ENCODE data around the gene LMAN2. TPM values are rescaled to one million over a fixed set of nuclear protein-coding genes. Genes with fewer than 3 reads are reported as not detected.

The LMAN2 gene
- total RNA-seq, 1 donor from 2014 or later, result 60.0 TPM

GRCh38 chr5:177293819-177294581 is 57.5 kb downstream of the LMAN2 start:
- H3K9me3 ChIP-seq (replicated peaks), result no peaks in the 10 kb centered on the region
- no peak for TF ChIP-seq CTCF (IDR thresholded peaks at IDR 0.05; ENCODE audit: borderline replicate concordance)
- DNase-seq, result no peak
- intact Hi-C loops (cut with micrococcal nuclease), result no loop called here
- peaks cover 36% of the 10 kb centered on the region for H3K4me1 ChIP-seq
- H3K36me3 ChIP-seq, result peaks cover 74% of the 10 kb centered on the region
- no peak overlapping the region for H3K27ac ChIP-seq (replicated peaks)
- H3K4me3 ChIP-seq, result no peak overlapping the region
- no peaks in the 10 kb centered on the region for H3K27me3 ChIP-seq (ENCODE audit: low read depth)

GRCh38 chr5:177291735-177292134 is 59.7 kb downstream of the LMAN2 start:
- H3K9me3 ChIP-seq (replicated peaks), result no peaks in the 10 kb centered on the region
- H3K4me1 ChIP-seq, result peaks cover 30% of the 10 kb centered on the region
- H3K27me3 ChIP-seq (ENCODE audit: low read depth), result no peaks in the 10 kb centered on the region
- TF ChIP-seq CTCF (IDR thresholded peaks at IDR 0.05; ENCODE audit: borderline replicate concordance), result no peak
- peaks cover 90% of the 10 kb centered on the region for H3K36me3 ChIP-seq
- no peak overlapping the region for H3K27ac ChIP-seq (replicated peaks)
- intact Hi-C loops (cut with micrococcal nuclease), result no loop called here
- DNase-seq, result no peak
- no peak overlapping the region for H3K4me3 ChIP-seq

- peaks cover 23% of the 10 kb centered on the region for H3K4me1 ChIP-seq
- no peak overlapping the region for H3K4me3 ChIP-seq
- no peaks in the 10 kb centered on the region for H3K9me3 ChIP-seq (replicated peaks)
- H3K27me3 ChIP-seq (ENCODE audit: low read depth), result no peaks in the 10 kb centered on the region
- TF ChIP-seq CTCF (IDR thresholded peaks at IDR 0.05; ENCODE audit: borderline replicate concordance), result no peak
- no peak overlapping the region for H3K27ac ChIP-seq (replicated peaks)
- DNase-seq, result no peak
- peaks cover 94% of the 10 kb centered on the region for H3K36me3 ChIP-seq
- intact Hi-C loops (cut with micrococcal nuclease), result no loop called here
Measured at GRCh38 chr5:177290816-177291596, 60.5 kb downstream of the LMAN2 start.

DNA sequence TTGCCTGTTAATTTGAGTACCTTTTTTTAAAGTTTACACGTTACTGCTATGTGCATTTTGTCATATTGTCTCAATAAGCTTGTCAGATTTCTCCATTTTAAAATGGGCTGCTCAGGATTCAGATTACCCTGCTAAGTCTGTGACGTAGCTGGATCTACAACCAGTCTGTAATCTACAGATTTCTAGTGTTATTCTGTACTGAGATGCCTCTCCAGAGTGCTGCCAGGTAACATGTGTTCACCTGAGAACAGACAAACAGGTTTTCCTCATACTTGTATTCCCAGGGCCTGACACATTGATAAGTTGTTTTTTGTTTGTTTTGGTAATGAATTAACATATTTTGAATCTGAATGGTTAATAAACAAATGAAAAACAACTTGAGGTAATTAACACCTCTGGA is 63.3 kb downstream of the LMAN2 start:
- no peak for TF ChIP-seq CTCF (IDR thresholded peaks at IDR 0.05; ENCODE audit: borderline replicate concordance)
- Histone ChIP-seq H3K27ac (replicated peaks) (no peak overlapping the region), H3K9me3 (replicated peaks) (no peaks in the 10 kb centered on the region), H3K36me3 (peaks cover 89% of the 10 kb centered on the region), H3K4me3 (no peak overlapping the region), H3K4me1 (no peaks in the 10 kb centered on the region), H3K27me3 (ENCODE audit: low read depth) (no peaks in the 10 kb centered on the region)
- no peak for DNase-seq
- intact Hi-C loops (cut with micrococcal nuclease), result no loop called here

Other genes starting within 250 kb of the LMAN2 start
- 40.8 TPM for gene NSD1, start 217.9 kb downstream of the LMAN2 start, total RNA-seq
- 25.3 TPM for gene RAB24, start 47.9 kb downstream of the LMAN2 start, total RNA-seq
- gene PRELID1, start 47.9 kb downstream of the LMAN2 start, total RNA-seq, result 40.0 TPM
- 2.3 TPM for gene MXD3, start 39.8 kb downstream of the LMAN2 start, total RNA-seq
- 4.6 TPM for gene RGS14, start 6.3 kb upstream of the LMAN2 start, total RNA-seq
- gene SLC34A1, start 32.8 kb upstream of the LMAN2 start, total RNA-seq, result not detected
- gene PFN3, start 49.0 kb upstream of the LMAN2 start, total RNA-seq, result not detected
- gene F12, start 57.9 kb upstream of the LMAN2 start, total RNA-seq, result not detected
- 15.6 TPM for gene GRK6, start 75.0 kb upstream of the LMAN2 start, total RNA-seq
- 2.1 TPM for gene PRR7, start 95.1 kb upstream of the LMAN2 start, total RNA-seq
- 21.8 TPM for gene DBN1, start 122.0 kb upstream of the LMAN2 start, total RNA-seq
- 54.4 TPM for gene PDLIM7, start 145.9 kb upstream of the LMAN2 start, total RNA-seq
- gene DOK3, start 158.2 kb upstream of the LMAN2 start, total RNA-seq, result 3.3 TPM
- 29.7 TPM for gene DDX41, start 165.3 kb upstream of the LMAN2 start, total RNA-seq
- gene FAM193B, start 202.9 kb upstream of the LMAN2 start, total RNA-seq, result 21.5 TPM
- gene TMED9, start 240.5 kb upstream of the LMAN2 start, total RNA-seq, result 68.7 TPM
- 17.2 TPM for gene B4GALT7, start 248.5 kb upstream of the LMAN2 start, total RNA-seq

Measured in left ventricle myocardium inferior (tissue), 1 donor.